Embryonic facial prominence (tissue), 1 donor: ENCODE data around the gene TPSAB1.
"Not testable (repeated sequence)": the region's sequence is repeated elsewhere in the genome, so short reads cannot be mapped to it uniquely, and the experiment has no call there.

ENCODE experiments used
- DNase-seq: peaks from one replicate; pipeline ENCODE4 v3.0.0-alpha.2; 2016; ENCODE audit errors: extremely low spot score

The TPSAB1 gene

GRCh38 chr16:1247903-1248537 is 7.5 kb downstream of the TPSAB1 start:
- DNase-seq, result not testable (repeated sequence)

GRCh38 chr16:1249031-1249755 is 8.7 kb downstream of the TPSAB1 start:
- DNase-seq, result not testable (repeated sequence)

DNA sequence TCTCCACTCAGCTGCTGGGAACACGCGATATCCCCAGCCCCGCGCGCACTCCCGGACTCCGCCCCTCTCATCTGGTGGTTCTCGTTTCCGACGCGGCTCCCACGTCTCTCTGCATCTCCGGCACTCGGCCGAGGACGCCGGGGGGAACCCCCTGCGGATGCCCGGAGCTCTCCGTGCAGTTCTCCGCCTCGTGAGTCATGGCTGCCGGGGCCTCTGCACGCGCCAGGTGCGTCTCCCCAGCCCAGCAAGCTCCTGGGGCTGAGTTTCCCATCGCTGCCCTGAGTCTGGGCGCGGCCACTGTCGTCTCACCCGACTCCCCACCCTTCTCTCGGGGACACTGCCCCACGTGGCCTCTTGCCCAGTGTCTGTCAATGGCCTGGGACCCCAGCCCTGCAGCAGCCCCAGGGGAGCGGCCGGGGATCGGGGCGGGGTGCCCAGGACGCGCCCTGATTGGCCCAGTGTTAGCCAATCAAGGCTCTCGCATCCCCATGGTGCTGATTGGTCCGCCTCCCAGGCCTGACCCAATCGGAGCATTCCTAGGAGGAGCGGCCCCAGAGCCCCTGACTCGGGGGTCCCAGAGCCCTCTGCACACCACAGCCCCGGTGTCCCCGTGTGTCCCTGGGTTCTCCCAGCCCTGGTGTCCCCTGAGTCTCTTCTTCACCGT is 13.3 kb downstream of the TPSAB1 start:
- DNase-seq, result not testable (repeated sequence)

DNA sequence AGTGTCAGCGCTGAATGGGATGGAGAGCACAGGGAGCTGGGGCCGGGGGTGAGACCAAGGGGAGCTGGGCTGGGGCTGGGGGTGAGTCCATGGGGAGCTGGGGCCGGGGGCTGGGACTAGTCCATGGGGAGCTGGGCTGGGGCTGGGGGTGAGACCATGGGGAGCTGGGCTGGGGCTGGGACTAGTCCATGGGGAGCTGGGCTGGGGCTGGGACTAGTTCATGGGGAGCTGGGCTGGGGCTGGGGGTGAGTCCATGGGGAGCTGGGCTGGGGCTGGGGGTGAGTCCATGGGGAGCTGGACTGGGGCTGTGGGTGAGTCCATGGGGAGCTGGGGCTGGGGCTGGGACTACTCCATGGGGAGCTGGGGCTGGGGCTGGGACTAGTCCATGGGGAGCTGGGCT is 14.3 kb downstream of the TPSAB1 start:
- not testable (repeated sequence) for DNase-seq

- DNase-seq, result not testable (repeated sequence)
Measured at GRCh38 chr16:1255276-1256122, 15.0 kb downstream of the TPSAB1 start, which contains the start of gene TPSD1. Gene TPSD1 (plus strand): TSS chr16:1256069. CDS start chr16:1256281, 212 bp downstream.

DNA sequence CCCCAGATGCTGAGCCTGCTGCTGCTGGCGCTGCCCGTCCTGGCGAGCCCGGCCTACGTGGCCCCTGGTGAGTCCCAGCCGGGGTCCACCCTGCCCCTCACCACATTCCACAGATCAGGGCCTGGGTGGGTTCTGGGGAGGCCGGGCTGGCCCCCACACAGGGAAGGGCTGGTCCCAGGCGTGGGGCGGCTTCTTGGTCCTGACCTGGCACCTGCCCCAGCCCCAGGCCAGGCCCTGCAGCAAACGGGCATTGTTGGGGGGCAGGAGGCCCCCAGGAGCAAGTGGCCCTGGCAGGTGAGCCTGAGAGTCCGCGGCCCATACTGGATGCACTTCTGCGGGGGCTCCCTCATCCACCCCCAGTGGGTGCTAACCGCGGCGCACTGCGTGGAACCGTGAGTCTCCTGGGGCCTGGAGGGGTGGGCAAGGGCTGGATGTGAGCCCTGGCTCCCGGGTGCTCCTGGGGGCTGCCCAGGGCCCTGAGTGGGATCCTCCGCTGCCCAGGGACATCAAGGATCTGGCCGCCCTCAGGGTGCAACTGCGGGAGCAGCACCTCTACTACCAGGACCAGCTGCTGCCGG is 15.9 kb downstream of the TPSAB1 start:
- not testable (repeated sequence) for DNase-seq

- DNase-seq, result no peak
Measured at GRCh38 chr16:1256874-1257322, 16.4 kb downstream of the TPSAB1 start.

DNA sequence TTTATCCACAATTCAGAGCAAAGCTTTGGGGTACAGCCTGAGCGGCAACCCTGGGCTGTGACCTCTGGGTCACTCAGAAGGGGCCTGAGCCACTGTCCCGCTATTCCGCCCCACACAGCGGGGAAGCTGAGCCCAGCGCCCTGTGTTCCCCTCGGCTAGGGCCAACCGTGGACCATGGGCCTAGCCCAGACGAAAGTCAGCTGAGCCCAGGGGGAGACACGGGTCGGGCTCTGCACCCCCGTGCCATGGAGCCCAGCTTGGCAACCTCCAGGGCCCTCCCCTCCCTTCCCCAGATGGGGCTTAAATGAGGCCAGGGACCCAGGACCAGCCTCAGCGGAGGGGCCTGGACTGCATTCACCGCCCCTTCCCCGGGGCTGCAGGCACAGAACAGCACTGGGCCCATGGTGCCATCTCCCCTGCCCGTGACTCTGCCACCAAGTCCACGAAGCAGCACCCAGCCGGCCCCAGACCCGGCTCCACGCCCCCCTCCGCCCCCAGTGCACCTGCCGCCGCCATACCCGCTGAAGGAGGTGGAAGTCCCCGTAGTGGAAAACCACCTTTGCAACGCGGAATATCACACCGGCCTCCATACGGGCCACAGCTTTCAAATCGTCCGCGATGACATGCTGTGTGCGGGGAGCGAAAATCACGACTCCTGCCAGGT is 17.2 kb downstream of the TPSAB1 start:
- DNase-seq, result no peak

GRCh38 chr16:1258225-1258600 is 17.7 kb downstream of the TPSAB1 start:
- no peak for DNase-seq

DNA sequence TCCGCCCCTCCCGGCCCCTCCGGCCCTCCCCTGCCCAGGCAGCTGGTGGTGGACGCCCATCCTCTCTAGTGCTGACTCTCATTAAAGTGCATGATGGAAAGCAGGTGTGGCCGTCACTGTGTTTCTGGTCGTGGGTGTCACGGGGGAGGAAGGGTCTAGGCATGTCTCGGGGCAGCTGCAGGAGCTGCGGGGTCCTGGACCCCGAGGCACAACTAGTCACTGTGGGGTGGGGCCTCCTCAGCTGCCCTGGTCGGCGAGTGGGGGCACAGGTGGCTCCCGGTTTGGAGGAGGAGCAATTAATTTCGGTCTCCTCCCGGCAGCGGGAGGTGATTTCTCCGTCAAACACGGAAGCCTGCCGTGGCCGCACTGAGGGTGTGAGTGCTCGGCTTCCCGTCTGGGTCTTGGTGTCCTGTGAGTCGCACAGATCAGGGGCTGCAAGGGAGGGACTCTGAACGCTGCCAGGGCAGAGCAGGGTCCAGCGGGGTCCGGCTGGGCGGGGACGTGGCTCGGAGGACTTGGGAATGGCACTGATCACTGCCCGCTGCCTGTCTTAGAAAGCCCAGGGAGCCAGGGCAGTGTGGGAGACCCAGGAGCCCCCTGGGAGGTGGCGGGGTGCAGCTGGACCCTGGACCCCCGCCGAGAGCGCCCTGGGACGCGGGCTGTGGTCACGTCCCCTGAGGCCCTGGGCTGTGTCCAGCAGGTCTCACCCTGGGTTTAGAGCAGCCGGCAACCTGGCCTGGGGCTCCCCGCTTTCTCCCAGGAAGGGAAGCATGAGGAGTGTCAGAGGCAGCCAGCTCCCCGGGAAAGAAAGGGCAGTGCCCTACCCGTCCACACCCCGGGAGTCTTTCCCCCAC is 18.6 kb downstream of the TPSAB1 start:
- no peak for DNase-seq

DNA sequence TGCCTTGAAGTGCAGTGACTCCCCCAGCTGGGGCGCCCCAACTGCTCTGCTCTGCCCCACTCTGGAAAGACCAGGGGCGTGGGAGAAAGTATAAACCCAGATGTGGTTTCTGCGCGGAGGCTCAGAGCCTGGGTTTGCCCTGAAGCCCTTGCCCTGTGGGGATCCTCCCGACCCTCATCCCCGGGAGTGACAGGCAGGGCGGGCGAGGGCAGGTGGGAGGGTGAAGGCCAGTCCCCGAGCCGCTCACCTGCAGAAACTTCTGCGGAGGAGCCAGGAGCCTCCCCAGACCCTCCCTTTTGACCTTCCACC is 19.2 kb downstream of the TPSAB1 start:
- no peak for DNase-seq

- DNase-seq, result no peak
Measured at GRCh38 chr16:1260101-1260680, 19.7 kb downstream of the TPSAB1 start.

DNA sequence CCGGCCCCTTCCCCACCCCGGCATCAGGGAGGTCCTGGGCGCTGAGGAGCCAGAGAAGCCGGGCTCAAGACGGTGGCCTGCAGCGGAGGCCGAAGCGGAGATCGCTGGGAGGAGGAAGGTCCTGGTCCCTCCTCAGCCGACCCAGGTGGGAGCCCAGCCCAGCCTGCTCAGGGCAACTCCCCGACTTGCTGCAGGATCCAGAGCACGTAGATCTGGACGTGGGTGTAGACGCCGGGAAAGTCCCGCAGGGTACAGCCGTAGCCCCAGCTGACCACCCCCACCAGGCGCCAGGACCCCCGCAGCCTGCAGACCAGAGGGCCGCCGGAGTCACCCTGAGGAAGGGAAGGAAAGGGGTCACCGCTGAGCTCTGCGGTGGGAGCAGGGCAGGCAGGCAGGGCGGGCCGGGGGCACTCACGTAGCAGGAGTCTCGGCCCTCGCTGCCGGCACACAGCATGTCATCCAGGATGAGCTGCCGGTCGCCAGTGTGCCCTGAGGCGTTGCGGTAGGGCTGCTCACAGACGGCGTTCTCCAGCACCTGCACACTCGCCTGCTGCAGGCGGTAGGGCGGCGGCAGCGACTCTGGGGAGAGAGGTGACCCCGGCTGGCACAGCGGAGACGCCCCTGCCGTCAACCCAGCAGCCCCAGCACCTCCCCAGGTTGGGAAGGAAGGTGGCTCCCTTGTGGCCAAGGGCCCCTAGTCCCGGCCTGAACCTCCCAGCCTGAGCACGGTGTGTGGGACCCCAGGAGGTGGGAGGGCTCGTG is 20.8 kb downstream of the TPSAB1 start:
- DNase-seq, result no peak

GRCh38 chr16:1262210-1262845 is 21.8 kb downstream of the TPSAB1 start:
- DNase-seq, result no peak

DNA sequence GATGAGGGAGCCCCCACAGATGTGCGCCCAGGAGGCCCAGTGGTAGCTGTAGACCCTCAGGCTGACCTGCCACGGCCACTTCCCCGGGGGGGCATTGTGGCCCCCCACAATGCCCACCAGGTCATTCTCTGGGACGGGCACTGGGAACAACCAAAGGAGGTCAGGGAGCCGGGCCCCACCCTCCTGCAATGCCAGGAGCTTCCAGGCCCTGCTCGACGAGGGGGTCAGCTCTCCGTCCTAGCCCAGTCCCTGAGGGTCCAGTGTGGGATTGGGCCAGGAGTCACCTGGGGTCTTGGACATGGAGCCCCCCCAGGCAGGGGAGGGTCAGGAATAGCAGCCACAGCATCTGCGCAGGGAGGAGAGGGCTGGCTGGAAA is 22.3 kb downstream of the TPSAB1 start:
- DNase-seq, result no peak

DNA sequence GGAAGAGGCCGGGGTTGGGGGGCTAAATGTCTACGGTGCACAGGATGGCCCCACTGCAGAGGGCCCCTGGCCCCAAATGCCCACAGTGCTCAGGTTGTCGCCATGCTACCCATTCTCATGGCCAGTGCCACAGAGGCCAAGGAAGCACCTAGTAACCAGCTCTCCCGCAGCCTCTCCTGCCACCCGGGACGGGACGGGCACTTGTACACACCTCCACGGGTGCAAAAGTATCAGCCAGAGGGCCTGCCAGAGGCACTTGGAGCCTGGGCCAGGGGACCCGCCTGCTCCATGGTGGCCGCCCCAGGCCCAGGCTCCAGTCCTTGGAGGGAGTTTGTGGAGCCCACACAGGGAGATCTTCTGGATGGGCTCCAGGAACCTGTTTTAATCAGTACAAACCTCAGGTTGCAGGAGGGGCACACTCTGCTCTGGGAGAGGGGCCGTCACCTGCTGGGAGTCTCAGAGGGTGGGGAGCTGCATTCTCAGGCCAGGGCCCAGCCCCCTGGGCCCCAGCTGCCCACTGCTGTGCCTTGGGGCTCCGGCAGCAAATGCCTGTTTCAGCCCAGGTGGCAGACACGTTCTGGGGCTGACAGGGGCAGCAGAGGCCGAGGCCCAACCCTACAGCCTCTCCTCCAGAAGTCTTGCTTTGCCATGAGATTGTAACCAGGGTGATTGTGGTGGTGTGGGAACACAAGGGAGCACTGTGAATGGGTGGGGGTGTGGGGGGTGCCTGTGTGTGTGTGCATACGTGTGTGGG is 23.3 kb downstream of the TPSAB1 start:
- no peak for DNase-seq

DNA sequence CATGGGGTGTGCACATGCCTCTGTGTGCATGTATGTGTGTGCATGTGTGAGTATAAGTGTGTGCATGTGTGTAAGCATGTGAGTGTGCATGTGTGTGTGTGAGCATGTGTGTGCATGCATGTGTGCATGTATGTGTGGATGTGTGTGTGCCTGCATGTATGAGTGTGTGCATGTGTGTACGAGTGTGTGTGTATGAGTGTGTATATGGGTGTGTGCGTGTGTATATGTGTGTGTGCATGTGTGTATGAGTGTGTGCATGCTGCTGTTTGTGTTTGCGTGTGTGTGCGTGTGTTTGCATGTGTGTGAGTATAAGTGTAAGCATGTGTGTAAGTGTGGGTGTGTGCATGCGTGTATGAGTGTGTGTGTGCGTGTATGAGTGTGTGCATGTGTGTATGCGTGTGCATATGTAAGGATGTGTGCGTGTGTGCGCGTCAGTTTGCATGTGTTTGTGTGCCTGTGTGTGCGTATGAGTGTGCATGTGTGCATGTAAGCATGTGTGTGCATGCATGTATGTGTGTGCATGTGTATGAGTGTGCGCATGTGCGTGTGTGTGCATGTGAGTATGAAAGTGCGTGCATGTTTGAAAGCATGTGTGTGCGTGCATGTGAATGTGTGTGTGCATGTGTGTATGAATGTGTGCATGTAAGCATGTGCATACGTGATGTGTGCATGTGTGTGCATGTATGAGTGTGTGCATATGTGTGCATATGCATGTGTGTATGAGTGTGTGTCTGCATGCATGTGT is 24.0 kb downstream of the TPSAB1 start:
- DNase-seq, result no peak
